GM18511 (cell line): ENCODE results near the gene PDZRN3.

Source experiments
- ATAC-seq: cut with Tn5 transposase; IDR thresholded peaks from one replicate; pipeline ENCODE4 v1.9.1; 2021; ENCODE audit warnings: mild to moderate bottlenecking, moderate library complexity; ENCODE audit not compliant: unreplicated experiment

PDZRN3 gene

GRCh38 chr3:73559749-73560148, 65.0 kb downstream of the PDZRN3 start:
- no peak for ATAC-seq

- no peak for ATAC-seq
These were observed 66.0 kb downstream of the PDZRN3 start for GRCh38 chr3:73558727-73559075.

- no peak for ATAC-seq
These were observed 66.6 kb downstream of the PDZRN3 start for GRCh38 chr3:73557986-73558726.

- ATAC-seq: no peak
These were observed 68.0 kb downstream of the PDZRN3 start for GRCh38 chr3:73556520-73557372.

GRCh38 chr3:73555076-73555475, 69.7 kb downstream of the PDZRN3 start:
- ATAC-seq: no peak

GRCh38 chr3:73552700-73553099, 72.0 kb downstream of the PDZRN3 start:
- ATAC-seq: no peak

GRCh38 chr3:73550032-73550431, 74.7 kb downstream of the PDZRN3 start:
- ATAC-seq: no peak

GRCh38 chr3:73549051-73549600, 75.6 kb downstream of the PDZRN3 start:
- ATAC-seq: no peak

GRCh38 chr3:73548436-73548835, 76.3 kb downstream of the PDZRN3 start:
- no peak for ATAC-seq

GRCh38 chr3:73547427-73548248, 77.1 kb downstream of the PDZRN3 start:
- no peak for ATAC-seq

- no peak for ATAC-seq
These were observed 77.8 kb downstream of the PDZRN3 start for GRCh38 chr3:73546961-73547360.

- ATAC-seq: no peak
These were observed 81.3 kb downstream of the PDZRN3 start for GRCh38 chr3:73543412-73543811.

GRCh38 chr3:73542136-73542535, 82.6 kb downstream of the PDZRN3 start:
- ATAC-seq: no peak

GRCh38 chr3:73540969-73541740, 83.6 kb downstream of the PDZRN3 start:
- ATAC-seq: no peak

- no peak for ATAC-seq
These were observed 86.3 kb downstream of the PDZRN3 start for GRCh38 chr3:73538486-73538885.

- no peak for ATAC-seq
These were observed 87.8 kb downstream of the PDZRN3 start for GRCh38 chr3:73536952-73537351.

GRCh38 chr3:73536336-73536895, 88.3 kb downstream of the PDZRN3 start:
- no peak for ATAC-seq

- no peak for ATAC-seq
These were observed 88.8 kb downstream of the PDZRN3 start for GRCh38 chr3:73535931-73536330.

- ATAC-seq: no peak
These were observed 89.6 kb downstream of the PDZRN3 start for GRCh38 chr3:73535137-73535536.

GRCh38 chr3:73530022-73530396, 94.7 kb downstream of the PDZRN3 start:
- no peak for ATAC-seq
